Activated CD4-positive, alpha-beta T cell treated with anti-CD3 and anti-CD28 coated beads, Interleukin-2, amount 50 U/mL, for 4 hours (primary cell): ENCODE data around the gene BGLAP.

Source experiments
- DNase-seq, 2 experiments: peaks; one replicate each; pipeline ENCODE4 v3.0.0-alpha.2; 2020

The BGLAP gene

GRCh38 chr1:156228501-156228900 is 13.5 kb upstream of the BGLAP start:
- no peak for DNase-seq

GRCh38 chr1:156229809-156230472 is 12.0 kb upstream of the BGLAP start:
- DNase-seq: no peak

DNA sequence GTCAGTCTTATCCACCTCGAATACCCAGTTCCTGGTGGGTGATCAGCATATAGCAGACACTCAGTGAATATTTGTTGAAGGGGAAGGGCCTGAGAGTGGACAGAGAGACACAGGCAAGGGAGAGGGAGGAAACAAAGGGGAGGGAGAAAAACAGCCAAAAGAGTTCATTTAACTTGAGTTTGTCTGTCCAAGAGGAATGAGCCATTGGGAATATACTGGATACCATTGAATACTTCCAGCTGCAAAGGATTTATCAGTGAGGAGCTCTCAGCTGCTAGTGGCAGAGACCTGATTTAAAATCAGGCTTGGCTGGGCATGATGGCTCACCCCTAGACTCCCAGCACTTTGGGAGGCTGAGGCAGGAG is 11.5 kb upstream of the BGLAP start:
- DNase-seq: no peak

DNA sequence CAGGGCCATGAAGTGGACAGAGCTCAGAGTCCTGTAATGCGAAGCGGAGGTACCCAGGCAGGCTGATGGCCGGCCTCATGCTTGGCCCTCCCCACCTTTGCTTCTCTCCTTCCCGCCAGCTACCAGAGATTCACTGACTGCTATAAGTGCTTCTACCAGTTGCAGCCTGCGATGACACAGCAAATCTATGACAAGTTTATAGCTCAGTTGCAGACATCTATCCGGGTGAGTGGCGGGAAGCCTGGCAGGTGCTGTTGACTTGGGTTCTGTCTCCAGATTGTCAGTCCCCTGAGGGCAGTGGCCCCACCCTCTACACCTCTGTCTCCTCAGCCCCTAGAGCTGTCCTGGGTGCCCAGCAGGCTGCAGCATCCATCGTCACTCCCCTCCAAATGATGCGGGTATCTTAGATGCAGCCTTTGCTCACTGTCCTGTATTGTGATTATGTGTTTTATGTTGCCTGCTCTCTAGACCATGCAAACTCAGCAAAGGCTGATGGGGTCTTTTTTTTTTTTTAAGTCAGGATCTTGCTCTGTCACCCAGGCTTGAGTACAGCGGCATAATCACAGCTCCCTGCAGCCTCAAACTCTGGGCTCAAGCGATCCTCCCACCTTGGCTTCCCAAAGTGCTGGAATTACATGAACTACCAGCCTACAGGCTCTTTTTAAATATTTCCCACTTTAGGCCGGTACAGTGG is 9.6 kb upstream of the BGLAP start:
- no peak for DNase-seq

DNA sequence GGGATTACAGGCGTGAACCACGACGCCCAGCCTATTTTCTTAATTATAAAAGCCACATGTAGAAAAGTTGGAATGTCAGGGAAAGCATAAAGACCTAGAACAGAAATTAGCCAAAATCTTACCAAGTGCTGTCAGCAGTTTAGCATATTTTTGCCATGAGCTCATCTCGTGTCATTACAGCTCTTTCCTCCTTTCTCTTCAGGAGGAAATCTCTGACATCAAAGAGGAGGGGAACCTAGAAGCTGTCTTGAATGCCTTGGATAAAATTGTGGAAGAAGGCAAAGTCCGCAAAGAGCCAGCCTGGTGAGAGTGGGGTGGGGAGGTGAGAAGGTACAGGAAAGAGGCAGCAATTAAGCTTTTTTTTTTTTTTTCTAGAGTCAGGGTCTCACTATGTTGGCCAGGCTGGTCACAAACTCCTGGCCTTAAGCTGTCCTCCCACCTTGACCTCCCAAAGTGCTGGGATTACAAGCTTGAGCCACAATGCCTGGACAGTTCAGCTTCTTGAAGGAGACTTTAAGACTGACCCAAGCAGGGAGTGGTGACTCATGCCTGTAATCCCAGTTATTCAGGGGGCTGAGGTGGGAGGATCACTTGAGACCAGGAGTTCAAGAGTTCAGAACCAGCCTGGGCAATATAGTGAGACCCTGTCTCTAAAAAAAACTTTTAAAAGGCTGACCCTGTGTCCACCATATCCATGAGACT is 8.4 kb upstream of the BGLAP start:
- no peak for DNase-seq

DNA sequence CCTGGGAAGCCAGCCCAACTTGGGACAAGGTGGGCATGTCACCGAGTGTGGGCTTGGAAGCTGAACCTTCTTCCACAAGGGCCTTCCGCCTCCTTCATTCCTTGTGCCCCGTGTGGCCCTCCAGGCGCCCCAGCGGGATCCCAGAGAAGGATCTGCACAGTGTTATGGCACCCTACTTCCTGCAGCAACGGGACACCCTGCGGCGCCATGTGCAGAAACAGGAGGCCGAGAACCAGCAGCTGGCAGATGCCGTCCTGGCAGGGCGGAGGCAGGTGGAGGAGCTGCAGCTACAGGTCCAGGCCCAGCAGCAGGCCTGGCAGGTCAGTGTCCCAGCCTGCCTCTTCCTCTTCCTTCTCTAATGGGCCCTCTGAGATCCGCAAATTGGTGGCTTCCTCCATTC is 5.8 kb upstream of the BGLAP start:
- no peak for DNase-seq

- DNase-seq: no peak
These were observed 3.7 kb upstream of the BGLAP start for GRCh38 chr1:156238248-156238647.

DNA sequence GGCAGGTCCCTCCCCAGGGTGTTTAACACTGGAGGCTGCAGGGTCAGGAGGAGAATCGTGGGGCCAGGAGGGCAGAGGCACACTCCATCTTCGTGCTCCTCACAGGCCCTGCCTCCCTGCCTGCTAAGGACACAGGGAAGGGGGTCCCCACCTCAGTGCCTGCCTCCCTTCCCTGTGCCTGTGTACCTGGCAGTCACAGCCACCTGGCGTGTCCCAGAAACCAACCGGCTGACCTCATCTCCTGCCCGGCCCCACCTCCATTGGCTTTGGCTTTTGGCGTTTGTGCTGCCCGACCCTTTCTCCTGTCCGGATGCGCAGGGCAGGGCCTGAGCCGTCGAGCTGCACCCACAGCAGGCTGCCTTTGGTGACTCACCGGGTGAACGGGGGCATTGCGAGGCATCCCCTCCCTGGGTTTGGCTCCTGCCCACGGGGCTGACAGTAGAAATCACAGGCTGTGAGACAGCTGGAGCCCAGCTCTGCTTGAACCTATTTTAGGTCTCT is 623 bp upstream of the BGLAP start:
- no peak for DNase-seq

DNA sequence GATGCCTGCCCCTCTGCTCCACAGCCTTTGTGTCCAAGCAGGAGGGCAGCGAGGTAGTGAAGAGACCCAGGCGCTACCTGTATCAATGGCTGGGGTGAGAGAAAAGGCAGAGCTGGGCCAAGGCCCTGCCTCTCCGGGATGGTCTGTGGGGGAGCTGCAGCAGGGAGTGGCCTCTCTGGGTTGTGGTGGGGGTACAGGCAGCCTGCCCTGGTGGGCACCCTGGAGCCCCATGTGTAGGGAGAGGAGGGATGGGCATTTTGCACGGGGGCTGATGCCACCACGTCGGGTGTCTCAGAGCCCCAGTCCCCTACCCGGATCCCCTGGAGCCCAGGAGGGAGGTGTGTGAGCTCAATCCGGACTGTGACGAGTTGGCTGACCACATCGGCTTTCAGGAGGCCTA is 754 bp downstream of the BGLAP start:
- DNase-seq: no peak

DNA sequence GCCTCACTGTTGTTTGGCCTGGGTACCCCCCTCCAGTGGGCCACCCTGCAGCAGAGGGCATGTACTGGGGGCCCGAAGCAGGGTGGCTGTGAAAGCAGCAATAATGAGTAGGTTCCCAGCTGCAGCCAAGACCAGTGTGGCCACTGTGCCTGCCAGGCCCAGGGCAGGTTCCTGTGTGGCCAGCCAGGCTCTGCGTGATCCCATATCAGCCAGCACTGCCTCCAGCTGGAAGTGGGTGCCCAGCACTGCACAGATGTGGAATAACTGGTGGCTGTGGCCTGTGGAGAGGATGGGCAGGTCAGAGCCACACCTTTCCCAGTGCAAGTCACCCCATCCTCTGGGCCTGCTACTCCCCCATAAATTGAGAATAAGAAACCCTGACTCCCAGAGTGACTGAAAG is 2.1 kb downstream of the BGLAP start:
- DNase-seq: no peak

DNA sequence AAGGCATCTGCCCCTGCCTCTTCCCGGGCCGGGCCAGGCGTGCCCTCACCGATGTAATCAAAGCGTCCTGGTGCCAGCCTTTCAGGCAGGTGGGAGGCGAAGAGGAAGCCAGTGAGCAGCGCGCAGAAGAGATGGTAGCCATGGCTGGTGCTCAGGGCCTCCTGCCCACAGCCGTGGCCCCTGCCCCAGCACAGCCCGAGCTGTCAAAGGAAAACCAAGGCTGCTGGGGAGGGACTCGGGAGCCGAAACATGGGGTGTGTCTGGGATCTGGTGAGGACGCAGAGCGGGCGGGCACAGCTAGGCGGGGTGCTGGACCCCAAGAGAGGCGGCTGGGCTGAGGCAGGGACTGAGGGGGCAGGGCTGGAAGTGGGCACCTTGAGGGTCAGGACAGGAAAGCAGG is 2.7 kb downstream of the BGLAP start:
- DNase-seq: no peak

DNA sequence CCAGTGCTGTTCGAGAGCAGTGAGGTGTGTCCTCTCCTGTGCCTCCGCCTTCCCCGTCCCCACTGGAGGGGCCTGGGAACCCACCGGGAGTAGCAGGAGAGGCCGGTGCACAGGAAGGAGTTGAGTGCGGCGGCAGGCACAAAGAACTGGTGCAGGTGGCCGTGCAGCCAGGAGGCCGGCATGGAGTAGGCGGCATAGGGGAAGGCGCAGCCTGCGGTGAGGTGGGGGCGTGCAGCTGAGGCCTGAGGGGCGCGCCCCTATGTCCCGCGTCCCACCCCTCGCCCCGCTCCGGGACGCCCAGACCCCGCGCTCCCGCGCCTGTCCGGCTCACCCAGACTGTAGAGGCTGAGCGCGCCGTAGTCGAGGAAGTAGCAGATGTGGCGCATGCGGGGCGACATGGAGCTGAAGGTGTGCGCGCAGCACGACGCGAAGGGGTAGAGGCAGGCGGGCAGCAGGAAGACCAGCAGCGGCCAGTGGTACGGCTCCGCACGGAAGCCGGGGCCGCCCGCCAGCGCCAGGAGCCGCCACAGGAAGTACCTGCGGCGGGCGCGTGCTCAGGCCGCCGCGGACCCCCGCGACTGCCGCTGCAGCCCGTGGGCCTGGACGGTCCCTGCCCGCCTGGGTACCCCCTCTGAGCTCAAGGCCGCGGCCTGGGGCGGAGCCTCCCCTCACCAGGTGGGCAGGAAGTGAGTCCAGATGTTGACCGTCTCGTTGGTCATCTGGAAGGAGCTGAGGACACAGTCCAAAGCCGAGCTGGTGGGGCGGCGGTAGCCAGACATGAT is 3.7 kb downstream of the BGLAP start:
- DNase-seq: peak in 1 of 2 experiments; percentile 19

DNA sequence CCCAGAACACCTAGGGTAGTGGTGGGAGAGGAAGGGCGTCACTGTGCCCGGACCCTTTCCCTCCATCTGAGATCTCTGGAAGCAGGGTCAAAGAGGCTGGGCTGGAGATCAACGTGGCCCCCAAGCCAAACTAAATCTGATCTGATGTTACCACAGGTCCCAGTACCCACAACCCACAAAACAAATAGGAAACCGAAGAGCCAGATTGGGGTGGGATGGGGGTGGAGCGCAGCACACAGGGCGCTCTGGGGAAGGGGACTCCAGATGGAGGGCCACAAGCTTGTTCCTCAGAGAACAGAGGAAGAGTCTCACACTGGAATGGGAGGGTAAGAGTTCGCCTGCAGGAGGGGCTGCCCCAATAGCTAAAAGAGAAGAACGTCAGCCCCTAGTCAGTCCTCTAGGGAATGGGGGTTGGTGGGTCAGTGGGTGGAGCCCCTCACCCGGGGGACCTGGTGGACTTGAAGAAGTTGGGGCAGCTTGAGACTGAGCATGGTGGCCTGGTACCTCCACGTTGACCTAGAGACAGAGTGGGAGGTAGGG is 4.3 kb downstream of the BGLAP start:
- DNase-seq: no peak

GRCh38 chr1:156246781-156247459 is 4.9 kb downstream of the BGLAP start:
- DNase-seq: no peak

GRCh38 chr1:156247460-156248322 is 5.7 kb downstream of the BGLAP start, which contains the start of gene PAQR6:
Gene PAQR6 (minus strand): TSS chr1:156248056. CDS start chr1:156246731, 1,325 bp downstream.
- no peak for DNase-seq

GRCh38 chr1:156248323-156248683 is 6.3 kb downstream of the BGLAP start:
- DNase-seq: no peak

DNA sequence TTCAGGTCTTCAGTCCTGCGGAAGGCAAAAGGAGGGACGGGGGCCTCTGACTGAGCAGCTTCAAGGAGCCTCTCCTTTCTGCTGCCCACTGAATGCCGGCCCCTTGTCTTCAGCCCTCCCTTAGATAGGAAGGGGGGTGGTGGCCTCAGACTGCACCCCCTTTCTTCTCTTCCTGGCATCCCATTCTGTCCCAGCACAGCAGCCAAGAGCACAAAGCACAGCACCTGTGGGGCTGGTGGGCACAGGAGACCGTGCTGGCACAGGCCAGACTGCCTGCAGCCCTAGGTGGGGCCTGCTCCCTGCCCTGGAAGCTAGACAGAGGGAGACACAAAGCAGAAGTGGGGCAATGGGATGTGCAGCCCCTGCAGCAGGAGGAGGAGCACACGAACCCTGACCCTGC is 7.6 kb downstream of the BGLAP start:
- no peak for DNase-seq

- DNase-seq: no peak
These were observed 9.5 kb downstream of the BGLAP start for GRCh38 chr1:156251527-156251926.

- DNase-seq: no peak
These were observed 11.7 kb downstream of the BGLAP start for GRCh38 chr1:156253634-156254033.

- DNase-seq: no peak
These were observed 15.7 kb downstream of the BGLAP start for GRCh38 chr1:156257711-156258110.

DNA sequence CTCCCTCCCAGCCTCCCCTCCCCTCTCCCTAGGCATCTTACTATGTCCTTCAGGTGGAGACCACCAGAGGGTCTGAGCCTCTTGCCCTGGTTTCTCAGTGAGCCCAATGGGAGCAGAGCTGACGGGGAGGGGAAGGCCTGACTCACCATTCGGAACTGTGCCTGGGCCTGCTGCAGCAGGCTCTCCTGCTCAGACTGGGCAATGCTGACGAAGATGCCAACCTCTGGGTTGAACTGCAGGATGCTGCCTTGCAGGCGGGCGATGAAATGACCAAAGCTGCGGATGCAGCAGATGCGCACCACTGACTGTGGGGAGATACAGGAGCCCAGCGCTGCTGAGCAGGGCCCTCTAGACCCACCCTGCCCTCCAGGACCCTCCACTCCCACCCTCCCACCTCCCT is 16.9 kb downstream of the BGLAP start:
- no peak for DNase-seq
